WERI-Rb-1 (cell line): ENCODE results near the gene GNB1L.

Experiments
- DNase-seq: peaks from one replicate; pipeline ENCODE4 v3.0.0-alpha.2; 2020
- H3K27ac ChIP-seq: fragments of 250-450 bp; sonication (Bioruptor Pico); 2 replicates; pipeline ENCODE4 v1.5.1; 2020; ENCODE audit warnings: mild to moderate bottlenecking, moderate library complexity
- H3K27me3 ChIP-seq: fragments of 250-450 bp; sonication (Bioruptor Pico); 2 replicates; pipeline ENCODE4 v1.5.1; 2021; ENCODE audit warnings: mild to moderate bottlenecking, low read depth, moderate library complexity; ENCODE audit not compliant: insufficient read depth, severe bottlenecking
- H3K36me3 ChIP-seq: fragments of 250-450 bp; sonication (Bioruptor Pico); 2 replicates; pipeline ENCODE4 v1.5.1; 2020; ENCODE audit warnings: mild to moderate bottlenecking, moderate library complexity
- H3K4me3 ChIP-seq: 2 replicates; pipeline ENCODE4 v1.5.1; 2011; ENCODE audit warnings: low read depth, mild to moderate bottlenecking, control low read depth, low read length
- H3K9me3 ChIP-seq: fragments of 250-450 bp; sonication (Bioruptor Pico); 2 replicates; pipeline ENCODE4 v1.5.1; 2021; ENCODE audit warnings: mild to moderate bottlenecking, moderate library complexity; ENCODE audit not compliant: severe bottlenecking
- TF ChIP-seq, protein P1 (sequence below): IDR thresholded peaks from 2 replicates; pipeline ENCODE4 v1.5.1; 2011; ENCODE audit warnings: low read depth, mild to moderate bottlenecking, control low read depth, inconsistent platforms, low read length

The GNB1L gene

DNA sequence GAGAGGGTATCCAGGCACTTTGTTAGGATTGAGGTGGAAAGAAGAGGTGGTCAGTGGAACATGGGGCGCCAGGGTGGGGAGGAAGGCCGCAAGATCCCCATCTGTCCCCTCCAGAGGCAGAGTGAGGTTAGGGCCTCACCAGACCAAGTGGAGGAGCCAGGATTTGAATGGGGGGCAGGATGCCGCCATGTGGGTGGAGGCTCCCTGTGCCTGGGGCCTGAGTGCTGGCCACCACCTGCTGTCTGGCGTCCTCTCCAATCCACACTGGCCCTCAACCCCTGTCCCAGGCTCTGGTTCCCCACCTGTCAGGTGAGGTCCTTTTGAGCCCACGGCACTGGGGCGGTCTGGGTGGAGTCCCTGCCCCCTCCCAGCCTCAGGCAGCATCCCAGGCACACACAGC, 111.6 kb downstream of the GNB1L start:
- no peaks in the 10 kb centered on the region for H3K9me3 ChIP-seq
- no peak overlapping the region for H3K4me3 ChIP-seq
- no peak overlapping the region for H3K27ac ChIP-seq
- TF ChIP-seq, protein P1, sequence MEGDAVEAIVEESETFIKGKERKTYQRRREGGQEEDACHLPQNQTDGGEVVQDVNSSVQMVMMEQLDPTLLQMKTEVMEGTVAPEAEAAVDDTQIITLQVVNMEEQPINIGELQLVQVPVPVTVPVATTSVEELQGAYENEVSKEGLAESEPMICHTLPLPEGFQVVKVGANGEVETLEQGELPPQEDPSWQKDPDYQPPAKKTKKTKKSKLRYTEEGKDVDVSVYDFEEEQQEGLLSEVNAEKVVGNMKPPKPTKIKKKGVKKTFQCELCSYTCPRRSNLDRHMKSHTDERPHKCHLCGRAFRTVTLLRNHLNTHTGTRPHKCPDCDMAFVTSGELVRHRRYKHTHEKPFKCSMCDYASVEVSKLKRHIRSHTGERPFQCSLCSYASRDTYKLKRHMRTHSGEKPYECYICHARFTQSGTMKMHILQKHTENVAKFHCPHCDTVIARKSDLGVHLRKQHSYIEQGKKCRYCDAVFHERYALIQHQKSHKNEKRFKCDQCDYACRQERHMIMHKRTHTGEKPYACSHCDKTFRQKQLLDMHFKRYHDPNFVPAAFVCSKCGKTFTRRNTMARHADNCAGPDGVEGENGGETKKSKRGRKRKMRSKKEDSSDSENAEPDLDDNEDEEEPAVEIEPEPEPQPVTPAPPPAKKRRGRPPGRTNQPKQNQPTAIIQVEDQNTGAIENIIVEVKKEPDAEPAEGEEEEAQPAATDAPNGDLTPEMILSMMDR = no peak
- DNase-seq = no peak
- no peaks in the 10 kb centered on the region for H3K36me3 ChIP-seq
- no peaks in the 10 kb centered on the region for H3K27me3 ChIP-seq

GRCh38 chr22:19742160-19743066, 112.3 kb downstream of the GNB1L start:
- Histone ChIP-seq H3K27me3 (no peaks in the 10 kb centered on the region), H3K36me3 (no peaks in the 10 kb centered on the region), H3K27ac (no peak overlapping the region), H3K9me3 (no peaks in the 10 kb centered on the region), H3K4me3 (no peak overlapping the region)
- no peak for DNase-seq
- TF ChIP-seq, protein P1 = no peak

- H3K36me3 ChIP-seq = no peaks in the 10 kb centered on the region
- H3K9me3 ChIP-seq = no peaks in the 10 kb centered on the region
- no peak overlapping the region for H3K4me3 ChIP-seq
- no peaks in the 10 kb centered on the region for H3K27me3 ChIP-seq
- TF ChIP-seq, protein P1 = no peak
- no peak for DNase-seq
- H3K27ac ChIP-seq = no peak overlapping the region
These were observed 113.6 kb downstream of the GNB1L start for GRCh38 chr22:19741053-19741452.

- no peaks in the 10 kb centered on the region for H3K27me3 ChIP-seq
- H3K36me3 ChIP-seq = no peaks in the 10 kb centered on the region
- H3K4me3 ChIP-seq = no peak overlapping the region
- TF ChIP-seq, protein P1 = no peak
- no peak for DNase-seq
- H3K27ac ChIP-seq = no peak overlapping the region
- no peaks in the 10 kb centered on the region for H3K9me3 ChIP-seq
These were observed 114.1 kb downstream of the GNB1L start for GRCh38 chr22:19740586-19740985.

DNA sequence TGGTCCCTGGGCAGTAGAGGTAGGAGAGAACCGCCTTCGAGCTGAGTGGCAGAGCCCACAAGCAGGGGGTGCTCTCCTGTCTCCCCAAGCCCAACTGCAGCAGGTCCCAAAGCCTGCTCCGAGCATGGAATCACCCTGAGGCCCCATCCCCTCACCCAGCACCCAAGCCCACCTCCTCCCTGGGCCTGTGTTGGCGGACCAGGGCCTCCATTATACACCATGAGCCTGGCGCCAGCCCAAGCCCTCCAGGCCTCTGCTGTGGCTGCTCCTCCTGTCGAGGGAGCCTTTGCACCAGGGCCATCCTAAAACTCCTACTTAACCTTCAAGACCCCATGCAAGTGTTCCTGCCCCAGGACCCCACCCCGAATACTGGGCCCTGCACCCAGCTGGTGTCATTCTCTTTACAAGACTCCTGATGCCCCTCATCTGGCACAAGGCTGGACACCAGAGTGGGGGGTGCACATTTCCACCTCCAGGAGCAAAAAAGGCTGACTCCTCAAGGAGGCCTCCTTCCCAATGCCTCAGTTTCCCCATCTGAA, 114.7 kb downstream of the GNB1L start:
- Histone ChIP-seq H3K27me3 (no peaks in the 10 kb centered on the region), H3K27ac (no peak overlapping the region), H3K4me3 (no peak overlapping the region), H3K9me3 (no peaks in the 10 kb centered on the region), H3K36me3 (no peaks in the 10 kb centered on the region)
- no peak for DNase-seq
- TF ChIP-seq, protein P1 = no peak
